ENCODE data around the gene RPL29. TPM values are rescaled to one million over a fixed set of nuclear protein-coding genes. Genes with fewer than 3 reads are reported as not detected.

RPL29 gene
- total RNA-seq, 1 donor from 2014 or later: 1,532 TPM

DNA sequence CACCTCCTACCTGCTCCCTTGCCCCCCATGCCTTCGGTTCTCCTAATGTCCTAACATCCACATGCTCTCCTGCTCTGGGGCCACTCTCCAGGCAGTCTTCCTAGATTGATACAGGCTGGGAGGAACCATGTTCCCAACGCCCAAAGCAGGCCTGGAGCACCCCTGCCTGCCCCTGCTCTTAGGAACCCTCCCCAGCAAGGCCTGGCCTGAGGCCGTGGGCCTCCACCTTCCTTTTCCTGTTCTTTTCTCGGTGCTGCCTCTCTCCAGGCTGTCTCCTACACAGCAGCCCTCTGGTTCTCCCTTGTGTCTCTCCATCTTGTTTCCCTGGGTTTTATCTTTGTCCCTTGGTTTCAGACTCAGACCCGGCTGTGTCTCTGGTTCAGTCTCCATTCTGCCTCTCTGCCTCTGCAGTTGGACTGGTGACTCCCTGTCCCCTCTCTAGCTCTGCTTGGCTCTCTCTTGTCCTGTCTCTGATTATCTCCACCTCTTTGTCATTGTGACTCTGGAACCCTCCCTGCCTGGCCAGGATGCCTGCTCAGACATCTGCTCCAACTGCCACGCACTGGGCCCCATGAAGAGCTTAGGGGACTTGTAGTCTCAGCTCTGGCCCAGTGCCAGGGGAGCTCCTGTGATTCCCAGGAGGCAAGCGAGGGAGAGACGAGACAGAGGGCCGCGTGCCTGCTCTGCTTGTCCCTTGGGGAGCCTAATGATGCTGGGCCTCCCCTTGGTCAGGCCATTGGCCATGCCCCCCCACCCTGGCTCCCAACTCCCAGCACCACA, 26.0 kb upstream of the RPL29 start:
- Histone ChIP-seq H3K36me3 (ENCODE audit: control insufficient read depth in 3 of 3, insufficient read depth in 3 of 3, low read length in 3 of 3) (no peaks in the 10 kb centered on the region), H3K9ac (ENCODE audit: low read depth in 1 of 3, low read length in 3 of 3) (peak overlapping the region; percentile 54 to 89 (median 80)), H3K27me3 (ENCODE audit: control insufficient read depth in 3 of 3, insufficient read depth in 3 of 3, low read length in 3 of 3) (no peaks in the 10 kb centered on the region), H3K4me3 (ENCODE audit: low read length in 3 of 3) (peak overlapping the region in 2 of 3 donors; percentile 77 to 89), H3K27ac (ENCODE audit: low read depth, low read length) (peak overlapping the region; percentile 95), H3K9me3 (ENCODE audit: control insufficient read depth in 3 of 3, low read length in 3 of 3) (no peaks in the 10 kb centered on the region), H3K4me1 (ENCODE audit: control insufficient read depth in 3 of 3, insufficient read depth in 3 of 3, low read length in 3 of 3) (peaks cover 91 to 99% (median 94%) of the 10 kb centered on the region in 3 donors)

DNA sequence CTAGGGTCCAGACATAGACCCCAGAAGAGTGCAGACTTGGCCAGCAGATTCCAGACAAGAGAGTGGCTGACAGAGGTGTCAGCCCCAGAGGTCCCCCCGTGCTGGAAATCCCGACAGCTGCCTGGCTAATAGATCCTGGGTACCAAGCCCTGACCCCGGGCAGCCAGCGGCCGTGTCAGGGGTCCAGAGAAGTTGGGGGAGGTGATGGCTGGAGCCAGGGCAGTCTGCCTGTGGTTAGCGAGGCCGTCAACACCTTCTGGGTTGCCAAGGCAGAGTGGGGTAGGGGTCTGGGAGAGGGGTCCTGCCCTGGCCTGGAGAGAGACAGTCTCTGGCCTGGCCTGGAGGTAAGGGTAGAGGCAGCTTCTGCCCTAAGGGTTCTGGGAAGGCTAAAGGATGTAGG, 25.1 kb upstream of the RPL29 start:
- Histone ChIP-seq H3K27ac (ENCODE audit: low read depth, low read length) (peak overlapping the region; percentile 95), H3K27me3 (ENCODE audit: control insufficient read depth in 3 of 3, insufficient read depth in 3 of 3, low read length in 3 of 3) (no peaks in the 10 kb centered on the region), H3K36me3 (ENCODE audit: control insufficient read depth in 3 of 3, insufficient read depth in 3 of 3, low read length in 3 of 3) (no peaks in the 10 kb centered on the region), H3K9ac (ENCODE audit: low read depth in 1 of 3, low read length in 3 of 3) (peak overlapping the region in 2 of 3 donors; percentile 36 to 89), H3K4me3 (ENCODE audit: low read length in 3 of 3) (no peak overlapping the region), H3K9me3 (ENCODE audit: control insufficient read depth in 3 of 3, low read length in 3 of 3) (no peaks in the 10 kb centered on the region), H3K4me1 (ENCODE audit: control insufficient read depth in 3 of 3, insufficient read depth in 3 of 3, low read length in 3 of 3) (peaks cover 92 to 99% (median 95%) of the 10 kb centered on the region in 3 donors)

DNA sequence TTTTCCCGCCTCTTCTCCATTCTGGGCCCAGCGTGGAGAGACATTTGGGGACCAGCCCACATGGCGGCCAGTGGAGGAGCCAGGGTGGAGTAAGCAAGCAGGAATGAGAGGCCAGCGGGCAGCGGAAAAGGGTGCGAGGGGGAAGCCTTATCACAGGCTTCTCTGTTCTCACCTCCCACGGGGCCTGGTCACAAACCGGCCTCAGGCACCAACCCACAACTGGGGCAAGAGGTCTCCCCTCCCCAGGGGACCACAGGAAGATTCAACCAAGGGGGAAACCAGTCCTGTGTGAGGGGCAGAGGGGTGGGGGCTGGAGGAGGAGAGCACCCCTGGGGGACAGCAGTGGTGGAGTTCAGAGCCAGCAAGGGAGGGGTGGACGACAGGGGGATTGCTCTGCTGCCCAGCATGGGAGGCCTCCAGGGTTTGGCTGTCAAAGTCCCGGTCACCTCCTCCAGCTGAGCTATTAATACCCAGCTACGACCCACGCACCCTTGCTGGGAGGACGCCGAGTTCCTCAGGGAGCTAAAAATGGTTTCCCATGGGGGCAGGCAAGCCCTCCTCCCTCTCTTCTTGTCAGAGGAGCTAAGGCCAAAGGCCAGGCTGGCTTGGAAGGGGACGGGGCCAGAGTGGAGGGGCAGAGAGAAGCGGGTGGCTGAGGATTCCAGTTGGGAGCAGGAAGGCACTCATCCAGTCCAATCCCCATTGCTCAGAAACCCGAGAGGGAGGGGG, 23.8 kb upstream of the RPL29 start:
- peak overlapping the region; percentile 62 to 89 (median 70) for H3K9ac ChIP-seq (ENCODE audit: low read depth in 1 of 3, low read length in 3 of 3)
- peaks cover 80 to 99% (median 95%) of the 10 kb centered on the region in 3 donors for H3K4me1 ChIP-seq (ENCODE audit: control insufficient read depth in 3 of 3, insufficient read depth in 3 of 3, low read length in 3 of 3)
- H3K27ac ChIP-seq (ENCODE audit: low read depth, low read length): peak overlapping the region; percentile 95

DNA sequence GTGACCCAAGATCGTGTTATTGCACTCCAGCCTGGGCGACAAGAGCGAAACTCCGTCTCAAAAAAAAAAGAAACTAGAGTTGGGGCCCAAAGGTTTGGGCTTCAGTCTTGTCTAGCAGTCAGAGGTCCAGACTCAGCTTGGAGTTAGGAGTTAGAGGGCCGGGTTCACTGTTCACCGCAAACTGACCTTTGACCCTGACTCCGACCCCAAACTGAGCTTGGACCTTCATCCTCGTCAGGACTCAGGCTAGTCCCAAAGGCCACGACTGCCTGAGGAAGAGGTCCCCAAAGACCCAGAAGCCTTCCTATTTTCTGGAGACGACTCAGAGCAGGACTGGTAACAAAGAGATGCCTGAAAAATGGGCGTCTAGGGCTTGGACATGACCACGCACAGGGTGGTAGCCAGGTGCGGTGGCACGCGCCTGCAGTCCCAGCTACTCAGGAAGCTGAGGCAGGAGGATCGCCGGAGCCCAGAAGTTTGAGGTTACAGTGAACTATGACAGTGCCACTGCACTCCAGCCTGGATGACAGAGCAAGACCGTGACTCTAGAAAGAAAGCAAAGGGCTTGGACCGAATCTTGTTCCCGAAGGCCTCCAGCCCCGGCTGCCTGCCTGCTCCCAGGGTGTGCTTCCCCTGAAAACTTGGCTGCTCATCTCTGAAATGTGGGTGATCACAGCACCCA, 22.8 kb upstream of the RPL29 start:
- H3K4me1 ChIP-seq (ENCODE audit: control insufficient read depth in 3 of 3, insufficient read depth in 3 of 3, low read length in 3 of 3): peaks cover 74 to 99% (median 95%) of the 10 kb centered on the region in 3 donors
- H3K27ac ChIP-seq (ENCODE audit: low read depth, low read length): peak overlapping the region; percentile 95

More for the DNA sequence above, 23.8 kb upstream of the RPL29 start:
- Histone ChIP-seq H3K27me3 (ENCODE audit: control insufficient read depth in 3 of 3, insufficient read depth in 3 of 3, low read length in 3 of 3) (no peaks in the 10 kb centered on the region), H3K4me3 (ENCODE audit: low read length in 3 of 3) (peak overlapping the region; percentile 7 to 45 (median 13)), H3K9me3 (ENCODE audit: control insufficient read depth in 3 of 3, low read length in 3 of 3) (no peaks in the 10 kb centered on the region), H3K36me3 (ENCODE audit: control insufficient read depth in 3 of 3, insufficient read depth in 3 of 3, low read length in 3 of 3) (no peaks in the 10 kb centered on the region)

DNA sequence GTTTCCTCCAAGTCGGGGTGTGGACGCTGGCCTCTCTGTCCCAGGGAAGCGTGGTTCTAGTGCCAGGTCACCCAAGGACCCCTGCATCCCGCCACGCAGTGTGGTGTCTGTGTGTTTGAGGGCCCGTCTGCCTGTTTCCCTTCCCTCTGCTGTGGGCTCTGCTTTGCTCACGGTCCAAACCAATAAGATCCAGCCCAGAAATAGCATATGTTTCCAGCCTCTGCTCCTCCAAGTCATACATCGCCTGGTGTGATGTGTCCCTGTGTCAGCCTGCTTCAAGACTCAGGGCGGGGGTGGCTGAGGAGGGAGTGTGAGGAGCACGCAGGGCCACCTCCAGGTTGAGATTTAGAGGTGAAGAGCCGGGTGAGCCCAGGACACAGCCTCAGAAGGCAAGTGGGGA, 21.9 kb upstream of the RPL29 start:
- peak overlapping the region in 2 of 3 donors; percentile 1 to 6 for H3K4me3 ChIP-seq (ENCODE audit: low read length in 3 of 3)
- peaks cover 75 to 99% (median 95%) of the 10 kb centered on the region in 3 donors for H3K4me1 ChIP-seq (ENCODE audit: control insufficient read depth in 3 of 3, insufficient read depth in 3 of 3, low read length in 3 of 3)

More for the DNA sequence above, 22.8 kb upstream of the RPL29 start:
- Histone ChIP-seq H3K9ac (ENCODE audit: low read depth in 1 of 3, low read length in 3 of 3) (peak overlapping the region in 2 of 3 donors; percentile 61 to 89), H3K27me3 (ENCODE audit: control insufficient read depth in 3 of 3, insufficient read depth in 3 of 3, low read length in 3 of 3) (no peaks in the 10 kb centered on the region), H3K9me3 (ENCODE audit: control insufficient read depth in 3 of 3, low read length in 3 of 3) (no peaks in the 10 kb centered on the region), H3K4me3 (ENCODE audit: low read length in 3 of 3) (no peak overlapping the region), H3K36me3 (ENCODE audit: control insufficient read depth in 3 of 3, insufficient read depth in 3 of 3, low read length in 3 of 3) (no peaks in the 10 kb centered on the region)

DNA sequence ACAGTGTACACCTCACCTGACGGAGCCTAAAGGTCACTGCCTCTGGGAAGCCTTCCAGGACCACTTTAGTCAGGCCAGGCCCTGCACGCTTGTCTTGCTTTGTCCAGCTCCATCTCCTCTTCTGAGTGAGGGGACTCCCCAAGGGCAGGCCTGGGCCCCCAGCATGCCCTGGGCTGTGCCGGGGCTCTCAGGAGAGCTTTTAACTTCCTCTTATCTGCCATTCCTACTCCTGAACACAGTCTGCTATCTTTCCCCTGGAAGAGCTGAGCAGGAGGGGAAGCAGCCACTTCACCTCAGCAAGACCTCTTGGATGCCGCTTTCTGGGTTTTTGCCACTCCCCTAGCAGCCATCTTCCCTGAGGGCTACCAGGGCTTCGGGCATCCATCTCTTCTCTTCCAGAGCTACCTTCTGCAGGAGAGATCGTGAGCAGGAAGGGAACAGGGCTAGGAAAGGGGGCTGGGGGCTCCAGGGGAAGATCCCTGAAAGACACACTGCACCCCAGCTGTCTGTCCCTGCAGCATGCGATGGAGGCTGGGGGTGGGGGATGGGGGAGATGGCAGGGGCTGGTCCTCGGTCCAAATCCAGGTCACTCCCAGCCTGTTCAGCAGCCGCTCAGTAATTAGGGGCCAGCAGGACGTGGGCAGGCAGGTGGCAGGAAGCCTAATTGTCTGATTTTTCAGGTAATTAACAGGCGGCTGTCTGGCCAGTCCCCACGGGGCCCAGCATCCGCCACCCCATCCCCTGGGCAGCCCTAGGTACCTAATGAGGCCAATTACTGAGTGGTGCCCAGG, 19.9 kb upstream of the RPL29 start:
- H3K9ac ChIP-seq (ENCODE audit: low read depth in 1 of 3, low read length in 3 of 3): peak overlapping the region in 2 of 3 donors; percentile 40 to 43
- H3K4me3 ChIP-seq (ENCODE audit: low read length in 3 of 3): no peak overlapping the region
- no peaks in the 10 kb centered on the region for H3K9me3 ChIP-seq (ENCODE audit: control insufficient read depth in 3 of 3, low read length in 3 of 3)
- H3K36me3 ChIP-seq (ENCODE audit: control insufficient read depth in 3 of 3, insufficient read depth in 3 of 3, low read length in 3 of 3): no peaks in the 10 kb centered on the region
- no peak overlapping the region for H3K27ac ChIP-seq (ENCODE audit: low read depth, low read length)
- H3K27me3 ChIP-seq (ENCODE audit: control insufficient read depth in 3 of 3, insufficient read depth in 3 of 3, low read length in 3 of 3): no peaks in the 10 kb centered on the region
- H3K4me1 ChIP-seq (ENCODE audit: control insufficient read depth in 3 of 3, insufficient read depth in 3 of 3, low read length in 3 of 3): peaks cover 63 to 87% (median 83%) of the 10 kb centered on the region in 3 donors

More for the DNA sequence above, 21.9 kb upstream of the RPL29 start:
- Histone ChIP-seq H3K36me3 (ENCODE audit: control insufficient read depth in 3 of 3, insufficient read depth in 3 of 3, low read length in 3 of 3) (no peaks in the 10 kb centered on the region), H3K9ac (ENCODE audit: low read depth in 1 of 3, low read length in 3 of 3) (peak overlapping the region; percentile 23 to 71 (median 59)), H3K9me3 (ENCODE audit: control insufficient read depth in 3 of 3, low read length in 3 of 3) (no peaks in the 10 kb centered on the region), H3K27me3 (ENCODE audit: control insufficient read depth in 3 of 3, insufficient read depth in 3 of 3, low read length in 3 of 3) (no peaks in the 10 kb centered on the region), H3K27ac (ENCODE audit: low read depth, low read length) (peak overlapping the region; percentile 95)

DNA sequence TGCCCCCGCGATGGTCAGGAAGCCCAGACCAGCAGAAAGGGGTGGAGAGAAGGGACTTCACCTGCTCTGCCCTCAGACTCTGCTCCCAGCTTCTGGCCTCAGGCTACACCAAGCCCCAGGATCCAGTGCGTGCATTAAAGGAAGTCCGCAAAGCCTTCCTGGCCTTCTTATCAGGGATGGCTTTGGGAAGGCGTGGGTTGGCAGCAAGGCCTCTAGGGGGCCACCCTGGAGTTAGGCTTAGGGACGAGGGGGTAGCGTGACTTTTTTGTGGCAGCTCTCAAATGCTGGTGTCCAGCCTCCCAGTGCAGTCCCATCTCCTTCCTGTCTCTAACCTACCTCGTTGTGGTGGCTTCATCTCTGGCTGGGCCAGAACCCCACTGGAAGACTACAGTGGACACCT, 18.9 kb upstream of the RPL29 start:
- Histone ChIP-seq H3K27ac (ENCODE audit: low read depth, low read length) (no peak overlapping the region), H3K4me3 (ENCODE audit: low read length in 3 of 3) (no peak overlapping the region), H3K36me3 (ENCODE audit: control insufficient read depth in 3 of 3, insufficient read depth in 3 of 3, low read length in 3 of 3) (no peaks in the 10 kb centered on the region), H3K4me1 (ENCODE audit: control insufficient read depth in 3 of 3, insufficient read depth in 3 of 3, low read length in 3 of 3) (peaks cover 53 to 76% (median 74%) of the 10 kb centered on the region in 3 donors), H3K9ac (ENCODE audit: low read depth in 1 of 3, low read length in 3 of 3) (no peak overlapping the region), H3K9me3 (ENCODE audit: control insufficient read depth in 3 of 3, low read length in 3 of 3) (no peaks in the 10 kb centered on the region), H3K27me3 (ENCODE audit: control insufficient read depth in 3 of 3, insufficient read depth in 3 of 3, low read length in 3 of 3) (no peaks in the 10 kb centered on the region)

DNA sequence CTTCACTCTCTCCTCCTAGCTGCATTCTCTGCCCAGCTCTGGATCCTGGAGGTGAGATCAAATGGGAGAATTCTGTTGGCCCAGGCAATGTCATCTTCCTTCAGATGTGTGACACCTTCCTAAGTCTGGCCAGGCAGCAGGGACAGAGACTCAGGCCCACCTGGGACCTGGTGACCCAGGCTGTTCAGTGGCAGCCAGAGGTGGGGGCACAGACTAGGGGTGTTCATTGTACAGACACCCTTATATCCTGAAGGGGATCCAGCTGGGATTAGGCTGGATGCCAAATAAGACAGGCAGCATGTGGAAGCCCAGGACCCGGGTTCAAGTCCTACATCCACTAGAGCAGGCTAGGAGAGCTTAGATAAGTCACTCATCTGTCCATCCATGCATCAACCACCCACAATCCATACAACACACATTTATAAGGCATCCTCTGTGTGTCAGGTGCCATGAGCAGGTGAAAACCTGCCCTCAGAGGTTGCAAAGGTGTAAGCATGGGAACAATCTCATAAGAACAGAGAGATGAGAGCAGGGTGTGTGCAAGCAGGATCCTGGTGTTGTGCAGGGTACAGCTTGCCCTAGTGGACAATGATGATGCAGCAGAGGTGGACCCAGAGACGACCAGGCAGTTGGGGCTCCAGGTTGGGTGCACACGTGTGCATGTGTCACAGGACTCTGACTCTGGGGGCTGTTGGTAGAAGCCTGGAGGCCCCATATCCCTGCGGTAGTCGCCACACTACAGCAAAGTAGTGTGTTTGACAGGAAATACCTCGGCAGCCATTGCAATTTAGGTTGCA, 18.3 kb upstream of the RPL29 start:
- H3K36me3 ChIP-seq (ENCODE audit: control insufficient read depth in 3 of 3, insufficient read depth in 3 of 3, low read length in 3 of 3): no peaks in the 10 kb centered on the region
- no peak overlapping the region for H3K27ac ChIP-seq (ENCODE audit: low read depth, low read length)
- peaks cover 48 to 71% (median 70%) of the 10 kb centered on the region in 3 donors for H3K4me1 ChIP-seq (ENCODE audit: control insufficient read depth in 3 of 3, insufficient read depth in 3 of 3, low read length in 3 of 3)
- no peak overlapping the region for H3K9ac ChIP-seq (ENCODE audit: low read depth in 1 of 3, low read length in 3 of 3)
- no peaks in the 10 kb centered on the region for H3K27me3 ChIP-seq (ENCODE audit: control insufficient read depth in 3 of 3, insufficient read depth in 3 of 3, low read length in 3 of 3)
- H3K4me3 ChIP-seq (ENCODE audit: low read length in 3 of 3): no peak overlapping the region
- no peaks in the 10 kb centered on the region for H3K9me3 ChIP-seq (ENCODE audit: control insufficient read depth in 3 of 3, low read length in 3 of 3)
